Type B pancreatic cell (in vitro differentiated cells): Measurements from ENCODE around the gene ERC2. TPM values are rescaled to one million over a fixed set of nuclear protein-coding genes. Genes with fewer than 3 reads are reported as not detected.
"Not testable (repeated sequence)": the region's sequence is repeated elsewhere in the genome, so short reads cannot be mapped to it uniquely, and the experiment has no call there.

Experiments
- DNase-seq: peaks from one replicate; pipeline ENCODE4 v3.0.0; 2021; ENCODE audit warnings: mixed read lengths; ENCODE audit not compliant: unreplicated experiment; ENCODE audit errors: extremely low spot score
- H3K27ac Mint-ChIP-seq: 2 replicates; pipeline ENCODE4 v1.8.0; 2021; ENCODE audit warnings: mild to moderate bottlenecking, mixed read lengths
- H3K27me3 Mint-ChIP-seq: 2 replicates; pipeline ENCODE4 v1.8.0; 2021; ENCODE audit warnings: mixed read lengths
- H3K36me3 Mint-ChIP-seq: 2 replicates; pipeline ENCODE4 v1.8.0; 2021; ENCODE audit warnings: mixed read lengths
- H3K4me1 Mint-ChIP-seq: one replicate; pipeline ENCODE4 v1.8.0; 2021; ENCODE audit warnings: mixed read lengths; ENCODE audit not compliant: unreplicated experiment
- H3K4me3 Mint-ChIP-seq: 2 replicates; pipeline ENCODE4 v1.8.0; 2021; ENCODE audit warnings: mild to moderate bottlenecking, mixed read lengths
- H3K9me3 Mint-ChIP-seq: 2 replicates; pipeline ENCODE4 v1.8.0; 2021; ENCODE audit warnings: mixed read lengths
- CTCF ChIP-seq: fragments of 200-600 bp; sonication (generic); conservative IDR thresholded peaks from 2 replicates; pipeline ENCODE4 v1.5.0; 2021; ENCODE audit warnings: antibody characterized with exemption, mild to moderate bottlenecking
- total RNA-seq: library from RNA; stranded (reverse); gene quantifications from 2 replicates; pipeline ENCODE4 v1.2.1, GENCODE V29; 2021; ENCODE audit warnings: low replicate concordance

Gene ERC2
- total RNA-seq, 1 donor from 2014 or later = 6.1 TPM

- H3K27me3 Mint-ChIP-seq = no peaks in the 10 kb centered on the region
Measured at GRCh38 chr3:55857633-55858032, 610.6 kb downstream of the ERC2 start.

DNA sequence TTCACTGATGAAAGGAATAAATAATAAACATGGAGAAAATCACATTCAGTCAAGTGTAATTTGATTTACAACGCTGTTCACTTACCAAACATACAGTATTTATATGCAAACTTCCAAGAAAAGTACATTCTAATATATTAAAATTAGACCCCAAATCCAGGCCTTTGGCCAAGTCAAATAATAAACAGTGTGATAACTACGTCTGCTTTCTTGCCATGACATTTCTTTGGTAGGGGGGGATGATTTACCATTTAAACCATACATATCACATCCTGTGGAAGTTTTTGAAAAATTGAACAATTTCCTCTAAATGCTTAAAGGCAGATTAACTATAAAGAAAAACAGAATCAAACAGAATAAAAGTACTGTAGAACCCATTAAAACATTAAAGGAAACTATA, 613.0 kb downstream of the ERC2 start:
- Mint-ChIP-seq H3K9me3 (no peaks in the 10 kb centered on the region), H3K4me1 (peaks cover 52% of the 10 kb centered on the region), H3K27ac (no peak overlapping the region), H3K4me3 (no peak overlapping the region), H3K27me3 (no peaks in the 10 kb centered on the region), H3K36me3 (no peaks in the 10 kb centered on the region)
- DNase-seq = no peak
- no peak for TF ChIP-seq CTCF

More at GRCh38 chr3:55857633-55858032, 610.6 kb downstream of the ERC2 start:
- Mint-ChIP-seq H3K27ac (no peak overlapping the region), H3K9me3 (no peaks in the 10 kb centered on the region), H3K36me3 (no peaks in the 10 kb centered on the region), H3K4me1 (peaks cover 65% of the 10 kb centered on the region), H3K4me3 (no peak overlapping the region)
- no peak for DNase-seq
- no peak for TF ChIP-seq CTCF

GRCh38 chr3:55854494-55854893, 613.8 kb downstream of the ERC2 start:
- H3K9me3 Mint-ChIP-seq = no peaks in the 10 kb centered on the region
- peak overlapping the region; percentile 72 for H3K27ac Mint-ChIP-seq
- H3K4me3 Mint-ChIP-seq = peak overlapping the region; percentile 50
- peaks cover 44% of the 10 kb centered on the region for H3K4me1 Mint-ChIP-seq
- no peaks in the 10 kb centered on the region for H3K27me3 Mint-ChIP-seq
- H3K36me3 Mint-ChIP-seq = no peaks in the 10 kb centered on the region
- no peak for TF ChIP-seq CTCF
- DNase-seq = no peak

DNA sequence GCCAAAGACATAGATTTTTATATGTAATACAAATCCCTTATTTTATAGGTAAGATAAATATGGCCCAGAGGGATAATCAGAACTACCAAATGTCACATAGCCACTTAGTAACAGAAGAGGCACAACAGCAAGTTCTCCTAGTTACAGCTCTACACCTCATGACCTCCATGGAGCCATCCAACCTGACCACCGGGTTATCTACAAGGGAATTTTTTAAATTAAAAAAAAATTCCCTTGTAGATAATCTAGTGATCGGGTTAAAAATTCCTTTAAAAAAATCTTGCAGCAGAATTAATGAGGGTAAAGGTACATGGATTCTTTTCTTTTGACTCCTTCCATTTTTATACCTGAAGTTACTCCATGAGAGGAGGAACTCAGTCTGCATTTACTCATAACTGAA, 615.9 kb downstream of the ERC2 start:
- no peak for TF ChIP-seq CTCF
- Mint-ChIP-seq H3K36me3 (no peaks in the 10 kb centered on the region), H3K9me3 (no peaks in the 10 kb centered on the region), H3K4me3 (no peak overlapping the region), H3K4me1 (peaks cover 27% of the 10 kb centered on the region), H3K27me3 (no peaks in the 10 kb centered on the region), H3K27ac (no peak overlapping the region)
- DNase-seq = no peak

DNA sequence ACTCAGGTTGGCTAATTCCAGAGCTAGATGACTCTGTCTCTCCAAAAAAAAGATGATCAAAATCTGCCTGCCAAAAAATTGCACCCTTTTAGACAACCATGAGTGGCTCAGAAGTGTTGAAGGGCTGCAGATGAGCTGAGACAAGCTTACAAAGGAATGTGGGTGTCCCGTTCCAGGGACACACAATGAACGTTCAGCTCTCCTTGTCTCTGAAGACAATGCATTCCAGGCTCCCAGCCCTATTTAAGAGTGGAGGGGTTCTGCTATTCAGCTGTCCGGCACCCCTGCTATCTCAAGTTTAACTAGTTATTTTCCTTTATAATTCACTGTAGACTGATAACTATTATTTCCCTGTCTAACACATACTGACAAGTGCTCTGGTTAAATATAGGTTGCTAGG, 626.1 kb downstream of the ERC2 start:
- TF ChIP-seq CTCF = no peak
- no peak for DNase-seq
- no peaks in the 10 kb centered on the region for H3K27me3 Mint-ChIP-seq
- no peaks in the 10 kb centered on the region for H3K36me3 Mint-ChIP-seq
- peaks cover 8% of the 10 kb centered on the region for H3K9me3 Mint-ChIP-seq
- no peak overlapping the region for H3K27ac Mint-ChIP-seq
- no peak overlapping the region for H3K4me3 Mint-ChIP-seq
- H3K4me1 Mint-ChIP-seq = no peaks in the 10 kb centered on the region

DNA sequence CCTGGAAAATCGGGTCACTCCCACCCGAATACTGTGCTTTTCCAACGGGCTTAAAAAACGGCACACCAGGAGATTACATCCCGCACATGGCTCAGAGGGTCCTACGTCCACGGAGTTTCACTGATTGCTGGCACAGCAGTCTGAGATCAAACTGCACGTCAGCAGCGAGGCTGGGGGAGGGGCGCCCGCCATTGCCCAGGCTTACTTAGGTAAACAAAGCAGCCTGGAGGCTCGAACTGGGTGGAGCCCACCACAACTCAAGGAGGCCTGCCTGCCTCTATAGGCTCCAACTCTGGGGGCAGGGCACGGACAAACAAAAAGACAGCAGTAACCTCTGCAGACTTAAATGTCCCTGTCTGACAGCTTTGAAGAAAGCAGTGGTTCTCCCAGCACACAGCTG, 636.4 kb downstream of the ERC2 start:
- not testable (repeated sequence) for H3K27ac Mint-ChIP-seq, H3K27me3 Mint-ChIP-seq, H3K4me1 Mint-ChIP-seq, H3K9me3 Mint-ChIP-seq, H3K4me3 Mint-ChIP-seq, DNase-seq, H3K36me3 Mint-ChIP-seq
